Panc1 (cell line): Measurements from ENCODE around the gene LSM4. TPM values are rescaled to one million over a fixed set of nuclear protein-coding genes. Genes with fewer than 3 reads are reported as not detected.

Experiments
- ATAC-seq: fragments of 200-7000 bp; cut with Tn5 transposase; 2 replicates; pipeline ENCODE4 v1.9.1; 2020; ENCODE audit warnings: mild to moderate bottlenecking, moderate library complexity
- BruUV-seq: library from RNA; stranded (reverse); fragments of 400-500 nt; replicated peaks from 2 replicates; lab custom pipeline; 2021; lab: Mats Ljungman, UMichigan
- CTCF ChIA-PET: fragments of 300-600 bp; sonication (Branson Sonifier 250); formaldehyde crosslinking; loops from one replicate; lab custom pipeline; 2022; ENCODE audit warnings: antibody characterized with exemption; lab: Charles Lee
- POLR2A ChIA-PET: fragments of 300-600 bp; sonication (Branson Sonifier 250); formaldehyde crosslinking; loops from one replicate; lab custom pipeline; 2022; ENCODE audit warnings: antibody characterized with exemption; lab: Charles Lee
- DNase-seq: peaks from one replicate; pipeline ENCODE4 v3.0.0-alpha.2; 2010; ENCODE audit warnings: low read depth, low spot score
- H3K27ac ChIP-seq: 2 replicates; pipeline ENCODE4 v1.5.1; 2011; ENCODE audit warnings: mild to moderate bottlenecking, low read length, inconsistent platforms
- H3K27me3 ChIP-seq: fragments of 200-500 bp; sonication (Bioruptor generic); 2 replicates; pipeline ENCODE4 v1.6.0; 2014; ENCODE audit warnings: low read length, inconsistent platforms; ENCODE audit not compliant: control insufficient read depth, insufficient read depth
- H3K36me3 ChIP-seq: fragments of 200-500 bp; sonication (Bioruptor generic); 2 replicates; pipeline ENCODE4 v1.5.1; 2014; ENCODE audit warnings: inconsistent platforms, mild to moderate bottlenecking, low read length, moderate library complexity; ENCODE audit not compliant: control insufficient read depth, insufficient read depth
- H3K4me1 ChIP-seq: 2 replicates; pipeline ENCODE4 v1.5.1; 2011; ENCODE audit warnings: inconsistent platforms, mild to moderate bottlenecking, low read length, moderate library complexity; ENCODE audit not compliant: control insufficient read depth, insufficient read depth
- H3K4me3 ChIP-seq, 2 experiments: 2 replicates each; pipeline ENCODE4 v1.5.1; 2011 to 2012; ENCODE audit warnings: low read depth in 2 of 2, low read length in 2 of 2, mild to moderate bottlenecking in 2 of 2, inconsistent platforms in 1 of 2, moderate library complexity in 1 of 2
- H3K9me3 ChIP-seq: fragments of 200-500 bp; sonication (Bioruptor generic); 2 replicates; pipeline ENCODE4 v1.5.1; 2014; ENCODE audit warnings: low read depth, mild to moderate bottlenecking, inconsistent platforms, low read length, moderate library complexity; ENCODE audit not compliant: control insufficient read depth, insufficient read depth
- POLR2AphosphoS5 ChIP-seq: IDR thresholded peaks from 2 replicates; pipeline ENCODE4 v1.6.1; 2012; ENCODE audit warnings: mild to moderate bottlenecking, low read depth, low read length, moderate library complexity
- SIN3A ChIP-seq: IDR thresholded peaks from 2 replicates; pipeline ENCODE4 v1.6.1; 2012; ENCODE audit warnings: low read depth, mild to moderate bottlenecking, low read length, moderate library complexity, borderline replicate concordance; ENCODE audit not compliant: insufficient read depth
- TCF7L2 ChIP-seq: IDR thresholded peaks from 2 replicates; pipeline ENCODE4 v1.6.1; 2011; ENCODE audit warnings: mild to moderate bottlenecking, low read depth, low read length, inconsistent platforms
- in situ Hi-C: cut with HindIII; loops from 2 replicates; pipeline ENCODE4 v1.10.0; 2016; ENCODE audit warnings: low sequenced_read_pairs, low pct_unique_long_range_greater_than_20kb
- intact Hi-C: fragments of 100-400 bp; cut with micrococcal nuclease; formaldehyde crosslinking; loops from one replicate; pipeline ENCODE4 v1.10.0; 2022; ENCODE audit not compliant: unreplicated experiment
- total RNA-seq: library from RNA; stranded (reverse); gene quantifications from one replicate; pipeline ENCODE4 v1.2.1, GENCODE V29; 2021; ENCODE audit not compliant: unreplicated experiment
- TF ChIP-seq, protein P1 (sequence below), 2 experiments: IDR thresholded peaks; 2 replicates each; pipeline ENCODE4 v1.6.1; 2011 to 2012; ENCODE audit warnings: low read depth in 2 of 2, control low read depth in 1 of 2, low read length in 1 of 2, mild to moderate bottlenecking in 1 of 2, moderate library complexity in 1 of 2; ENCODE audit not compliant: insufficient read depth in 1 of 2
- TF ChIP-seq, protein P2 (sequence below): fragments of 450-650 bp; IDR thresholded peaks from 2 replicates; pipeline ENCODE4 v1.5.1; 2017; ENCODE audit warnings: mild to moderate bottlenecking

LSM4 gene
- total RNA-seq, 1 experiment from 2014 or later = 209 TPM

DNA sequence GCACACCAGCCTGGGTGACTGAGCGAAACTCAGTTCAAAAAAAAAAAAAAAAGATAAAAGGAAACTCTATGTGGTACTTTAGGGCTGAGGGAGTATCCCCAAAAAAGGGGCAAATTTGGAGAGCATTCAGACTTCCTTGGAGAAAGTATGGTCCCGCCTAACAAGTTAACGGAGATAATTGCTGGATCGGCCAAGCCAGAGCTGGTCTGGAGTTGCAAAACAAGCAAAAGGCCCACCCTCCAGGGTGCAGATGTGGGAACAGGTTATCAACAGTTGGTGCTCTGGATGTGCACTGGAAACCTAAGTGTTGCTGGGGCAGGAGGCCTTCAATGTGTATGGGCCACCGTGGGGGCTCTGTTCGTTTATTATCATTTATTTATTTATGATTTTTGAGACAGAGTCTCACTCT lies 51.4 kb downstream of the LSM4 start:
- no peaks in the 10 kb centered on the region for H3K36me3 ChIP-seq
- in situ Hi-C loops (no loop called here), intact Hi-C loops (no loop called here)
- no peaks in the 10 kb centered on the region for H3K9me3 ChIP-seq
- ChIA-PET CTCF (interaction anchor here (0.7 kb wide), 1 partner anchor 63 kb away, joined by 7 read pairs; no protein-coding TSS in a partner anchor), POLR2A (interaction anchor here (0.6 kb wide), 1 partner anchor 31 kb away, joined by 6 read pairs; no protein-coding TSS in a partner anchor)
- H3K27me3 ChIP-seq = no peaks in the 10 kb centered on the region
- H3K4me1 ChIP-seq = peaks cover 28% of the 10 kb centered on the region
- TF ChIP-seq, protein P1, sequence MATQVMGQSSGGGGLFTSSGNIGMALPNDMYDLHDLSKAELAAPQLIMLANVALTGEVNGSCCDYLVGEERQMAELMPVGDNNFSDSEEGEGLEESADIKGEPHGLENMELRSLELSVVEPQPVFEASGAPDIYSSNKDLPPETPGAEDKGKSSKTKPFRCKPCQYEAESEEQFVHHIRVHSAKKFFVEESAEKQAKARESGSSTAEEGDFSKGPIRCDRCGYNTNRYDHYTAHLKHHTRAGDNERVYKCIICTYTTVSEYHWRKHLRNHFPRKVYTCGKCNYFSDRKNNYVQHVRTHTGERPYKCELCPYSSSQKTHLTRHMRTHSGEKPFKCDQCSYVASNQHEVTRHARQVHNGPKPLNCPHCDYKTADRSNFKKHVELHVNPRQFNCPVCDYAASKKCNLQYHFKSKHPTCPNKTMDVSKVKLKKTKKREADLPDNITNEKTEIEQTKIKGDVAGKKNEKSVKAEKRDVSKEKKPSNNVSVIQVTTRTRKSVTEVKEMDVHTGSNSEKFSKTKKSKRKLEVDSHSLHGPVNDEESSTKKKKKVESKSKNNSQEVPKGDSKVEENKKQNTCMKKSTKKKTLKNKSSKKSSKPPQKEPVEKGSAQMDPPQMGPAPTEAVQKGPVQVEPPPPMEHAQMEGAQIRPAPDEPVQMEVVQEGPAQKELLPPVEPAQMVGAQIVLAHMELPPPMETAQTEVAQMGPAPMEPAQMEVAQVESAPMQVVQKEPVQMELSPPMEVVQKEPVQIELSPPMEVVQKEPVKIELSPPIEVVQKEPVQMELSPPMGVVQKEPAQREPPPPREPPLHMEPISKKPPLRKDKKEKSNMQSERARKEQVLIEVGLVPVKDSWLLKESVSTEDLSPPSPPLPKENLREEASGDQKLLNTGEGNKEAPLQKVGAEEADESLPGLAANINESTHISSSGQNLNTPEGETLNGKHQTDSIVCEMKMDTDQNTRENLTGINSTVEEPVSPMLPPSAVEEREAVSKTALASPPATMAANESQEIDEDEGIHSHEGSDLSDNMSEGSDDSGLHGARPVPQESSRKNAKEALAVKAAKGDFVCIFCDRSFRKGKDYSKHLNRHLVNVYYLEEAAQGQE (IDR thresholded peaks at IDR 0.05; ENCODE audit: insufficient read depth in 1 of 2, low read depth in 2 of 2, low read length in 1 of 2) = no peak
- TF ChIP-seq, protein P2, sequence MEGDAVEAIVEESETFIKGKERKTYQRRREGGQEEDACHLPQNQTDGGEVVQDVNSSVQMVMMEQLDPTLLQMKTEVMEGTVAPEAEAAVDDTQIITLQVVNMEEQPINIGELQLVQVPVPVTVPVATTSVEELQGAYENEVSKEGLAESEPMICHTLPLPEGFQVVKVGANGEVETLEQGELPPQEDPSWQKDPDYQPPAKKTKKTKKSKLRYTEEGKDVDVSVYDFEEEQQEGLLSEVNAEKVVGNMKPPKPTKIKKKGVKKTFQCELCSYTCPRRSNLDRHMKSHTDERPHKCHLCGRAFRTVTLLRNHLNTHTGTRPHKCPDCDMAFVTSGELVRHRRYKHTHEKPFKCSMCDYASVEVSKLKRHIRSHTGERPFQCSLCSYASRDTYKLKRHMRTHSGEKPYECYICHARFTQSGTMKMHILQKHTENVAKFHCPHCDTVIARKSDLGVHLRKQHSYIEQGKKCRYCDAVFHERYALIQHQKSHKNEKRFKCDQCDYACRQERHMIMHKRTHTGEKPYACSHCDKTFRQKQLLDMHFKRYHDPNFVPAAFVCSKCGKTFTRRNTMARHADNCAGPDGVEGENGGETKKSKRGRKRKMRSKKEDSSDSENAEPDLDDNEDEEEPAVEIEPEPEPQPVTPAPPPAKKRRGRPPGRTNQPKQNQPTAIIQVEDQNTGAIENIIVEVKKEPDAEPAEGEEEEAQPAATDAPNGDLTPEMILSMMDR = no peak
- TF ChIP-seq TCF7L2 (no peak), SIN3A (no peak), POLR2AphosphoS5 (no peak)
- no peak overlapping the region for H3K27ac ChIP-seq
- ATAC-seq (no peak), DNase-seq (no peak)
- H3K4me3 ChIP-seq = no peak overlapping the region
- BruUV-seq = no TSS peak

DNA sequence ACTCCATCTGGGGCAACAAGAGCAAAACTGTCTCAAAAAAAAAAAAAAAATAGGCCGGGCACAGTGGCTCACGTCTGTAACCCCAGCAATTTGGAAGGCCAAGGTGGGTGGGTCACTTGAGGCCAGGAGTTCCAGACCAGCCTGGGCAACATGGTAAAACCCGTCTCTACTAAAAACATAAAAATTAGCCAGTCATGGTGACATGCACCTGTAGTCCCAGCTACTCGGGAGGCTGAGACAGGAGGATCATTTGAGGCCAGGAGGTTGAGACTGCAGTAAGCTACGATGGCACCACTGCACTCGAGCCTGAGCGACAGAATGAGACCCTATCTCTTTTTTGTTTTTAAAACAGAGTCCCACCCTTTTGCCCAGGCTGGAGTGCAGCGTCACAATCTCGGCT lies 52.5 kb downstream of the LSM4 start:
- no peaks in the 10 kb centered on the region for H3K9me3 ChIP-seq
- H3K27ac ChIP-seq = no peak overlapping the region
- POLR2A ChIA-PET = no interaction called here
- intact Hi-C loops = no loop called here
- CTCF ChIA-PET = interaction anchor here (0.6 to 0.7 kb wide), 2 partner anchors 44 to 58 kb away, joined by 3 to 8 read pairs; partner anchors contain the start of gene PDE4C
- DNase-seq (no peak), ATAC-seq (no peak)
- H3K36me3 ChIP-seq = no peaks in the 10 kb centered on the region
- TF ChIP-seq POLR2AphosphoS5 = no peak
- TF ChIP-seq, protein P2 = no peak
- TF ChIP-seq, protein P1 (IDR thresholded peaks at IDR 0.05; ENCODE audit: insufficient read depth in 1 of 2, low read depth in 2 of 2, low read length in 1 of 2) = no peak
- no peak for TF ChIP-seq TCF7L2
- TF ChIP-seq SIN3A = no peak
- no TSS peak for BruUV-seq
- peaks cover 16% of the 10 kb centered on the region for H3K4me1 ChIP-seq
- no peaks in the 10 kb centered on the region for H3K27me3 ChIP-seq
- in situ Hi-C loops = no loop called here
- H3K4me3 ChIP-seq = no peak overlapping the region
